Measurements from ENCODE around the gene AP1S3.
"Not testable (repeated sequence)": the region's sequence is repeated elsewhere in the genome, so short reads cannot be mapped to it uniquely, and the experiment has no call there.

The AP1S3 gene

DNA sequence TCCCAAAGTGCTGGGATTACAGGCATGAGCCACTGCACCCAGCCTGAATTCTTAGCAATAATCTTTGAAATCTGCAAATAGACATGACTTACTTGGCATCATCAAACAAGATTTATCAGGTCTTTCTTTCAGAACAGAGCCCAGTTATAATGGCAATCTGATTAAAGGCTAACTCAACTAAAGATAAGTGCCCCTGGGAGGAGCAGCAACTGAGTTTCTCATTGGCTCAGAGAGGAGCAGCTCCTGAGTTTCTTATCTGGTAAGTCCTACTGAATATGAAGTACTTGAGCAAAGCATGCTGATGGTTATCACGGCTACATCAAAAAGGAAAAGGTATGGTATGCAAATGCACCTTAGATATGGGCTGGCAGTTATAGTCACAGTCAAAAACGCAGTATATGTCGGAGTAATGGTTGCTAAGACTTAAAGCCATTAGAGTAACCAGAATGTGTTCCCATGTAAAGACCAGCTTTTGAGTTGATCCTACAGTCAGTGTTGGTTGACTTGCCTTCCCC lies 15.0 kb upstream of the AP1S3 start:
- no peak for DNase-seq

DNA sequence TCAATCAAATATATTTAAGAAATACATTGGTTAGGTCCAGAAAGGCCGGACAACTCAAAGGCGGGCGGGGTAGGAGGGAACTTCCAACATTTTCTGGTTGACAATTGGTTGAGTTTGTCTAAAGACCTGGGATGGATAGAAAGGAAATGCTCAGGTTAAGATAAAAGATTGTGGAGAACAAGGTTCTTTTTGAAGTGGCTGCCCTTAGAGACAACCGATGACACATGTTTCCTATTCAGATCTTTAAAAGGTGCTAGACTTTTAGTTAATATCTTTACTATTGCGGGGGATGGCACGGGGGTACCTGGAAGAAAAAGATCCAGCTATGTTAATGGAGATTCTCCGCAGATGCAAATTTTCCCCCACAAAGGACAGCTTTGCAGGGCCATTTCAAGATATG lies 10.0 kb upstream of the AP1S3 start:
- DNase-seq: no peak

- DNase-seq: no peak
These were observed 9.1 kb upstream of the AP1S3 start for GRCh38 chr2:223846515-223846914.

DNA sequence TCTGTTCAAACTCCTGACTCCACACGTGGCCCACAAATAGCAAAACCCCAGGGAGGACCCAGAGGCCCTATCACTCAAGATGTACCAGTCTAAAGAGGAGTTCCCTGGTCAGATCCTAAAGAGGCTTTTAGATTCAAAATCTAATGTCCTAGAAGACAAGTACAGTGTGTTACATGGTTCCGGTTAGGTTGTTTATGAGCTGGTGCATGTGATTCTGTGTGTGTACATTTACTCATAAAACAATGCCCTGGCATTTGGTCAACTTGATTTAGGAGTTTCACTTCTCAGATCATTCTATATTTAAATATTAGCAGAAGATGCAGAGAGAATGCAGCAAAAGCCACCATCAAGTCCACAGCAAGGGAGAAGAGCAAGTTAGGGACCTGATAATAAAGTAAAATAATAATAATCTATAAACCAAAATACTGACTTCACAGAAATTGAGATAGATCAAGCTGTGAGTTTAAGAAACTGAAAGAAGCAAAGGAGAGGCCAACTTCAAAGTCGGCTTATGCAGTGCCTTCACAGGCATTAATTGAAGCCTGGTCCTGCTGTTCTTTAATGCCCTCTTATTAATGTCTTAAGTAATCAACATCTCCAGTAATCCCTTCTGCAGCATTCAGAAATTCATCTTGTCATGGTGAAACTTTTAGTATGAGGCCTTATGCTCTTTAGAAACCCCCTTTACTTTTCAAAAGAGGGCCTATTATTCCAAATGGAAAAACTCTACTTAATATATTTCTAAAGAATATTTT lies 4.2 kb upstream of the AP1S3 start:
- DNase-seq: no peak

DNA sequence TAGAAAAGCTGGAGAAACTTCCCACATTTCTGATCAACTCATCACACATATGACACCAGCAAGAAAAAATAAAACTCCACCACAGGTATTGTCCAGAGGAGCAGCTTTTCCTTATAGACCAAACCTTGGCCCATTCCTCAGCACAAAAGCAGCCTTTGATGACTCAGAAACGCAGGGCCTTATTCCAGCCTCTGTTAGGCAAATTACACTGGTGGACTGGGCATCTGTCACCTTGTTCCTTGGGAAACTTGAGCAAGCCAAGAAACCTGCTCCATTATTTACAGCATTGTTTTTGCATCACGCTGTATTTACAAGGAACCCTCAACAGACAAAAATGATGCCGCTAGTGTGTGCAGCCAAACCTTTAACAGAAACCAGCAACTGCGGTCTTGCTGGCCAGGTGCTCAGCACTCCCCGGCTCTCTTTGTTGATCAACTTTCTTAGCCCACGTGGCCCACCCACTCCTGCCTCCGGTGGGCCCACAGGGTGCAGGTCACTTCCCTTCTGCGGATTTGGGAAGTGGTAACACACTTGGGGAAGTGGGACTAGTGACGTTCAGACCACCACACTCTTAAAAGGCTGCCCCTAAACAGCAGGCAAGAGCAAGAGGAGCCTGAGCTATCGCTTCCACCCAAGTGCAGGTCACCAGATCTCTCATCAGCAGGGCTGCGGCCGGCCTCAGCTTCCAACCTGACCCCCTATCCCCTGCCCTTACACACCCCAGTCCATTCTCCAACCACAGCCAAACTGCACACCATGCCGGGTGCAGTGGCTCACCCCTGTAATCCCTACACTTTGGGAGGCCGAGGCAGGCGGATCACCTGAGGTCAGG lies 1.5 kb downstream of the AP1S3 start:
- DNase-seq: peak; percentile 18

GRCh38 chr2:223834431-223834830 lies 3.0 kb downstream of the AP1S3 start:
- no peak for DNase-seq

DNA sequence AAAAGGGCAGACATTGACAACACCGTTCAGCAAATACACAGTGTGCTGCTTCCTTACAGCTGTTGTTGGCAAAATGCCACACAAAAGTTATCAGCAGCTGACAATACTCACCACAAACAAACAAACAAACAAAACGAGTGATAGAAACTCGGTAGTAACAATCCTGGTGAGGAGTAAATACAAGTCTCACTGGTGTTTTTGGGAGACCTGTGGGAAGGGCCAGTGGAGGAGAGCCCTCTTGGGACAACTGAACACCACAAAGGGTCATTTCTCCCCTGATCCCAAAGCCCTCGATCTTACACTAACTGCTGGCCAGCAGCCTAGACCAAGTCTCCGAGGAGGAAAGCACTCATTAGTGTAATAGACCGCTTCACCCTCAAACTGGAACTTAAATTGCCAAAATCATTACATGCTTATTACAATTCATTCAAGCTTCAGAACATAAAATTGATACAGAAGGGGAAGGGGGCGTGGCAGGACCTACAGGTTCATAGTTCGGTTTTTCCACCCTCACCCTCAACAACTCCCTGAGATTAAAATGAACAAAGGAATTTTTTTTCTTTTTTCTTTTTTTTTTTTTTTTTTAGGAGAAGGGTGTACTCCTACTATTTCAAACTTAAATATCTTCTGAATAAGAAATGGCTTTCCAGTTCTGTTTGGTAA lies 5.0 kb downstream of the AP1S3 start:
- DNase-seq: no peak

DNA sequence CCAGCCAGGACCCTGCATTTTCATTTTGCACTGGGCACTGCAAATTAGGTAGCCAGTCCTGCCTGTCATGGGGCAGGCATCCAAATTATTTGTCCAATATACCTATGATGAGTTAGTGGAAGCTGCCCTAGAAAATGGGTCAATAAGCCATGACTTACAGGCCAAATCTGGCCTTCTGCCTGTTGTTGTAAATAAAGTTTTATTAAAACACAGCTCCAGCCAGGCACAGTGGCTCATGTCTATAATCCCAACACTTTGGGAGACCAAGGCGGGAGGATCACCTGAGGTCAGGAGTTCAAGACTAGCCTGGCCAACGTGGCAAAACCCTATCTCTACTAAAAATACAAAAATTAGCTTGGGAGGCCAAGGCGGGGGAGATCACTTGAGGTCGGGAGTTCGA lies 8.3 kb downstream of the AP1S3 start:
- no peak for DNase-seq

GRCh38 chr2:223828314-223828713 lies 9.1 kb downstream of the AP1S3 start:
- no peak for DNase-seq

GRCh38 chr2:223826995-223827394 lies 10.4 kb downstream of the AP1S3 start:
- no peak for DNase-seq

- DNase-seq: no peak
These were observed 13.1 kb downstream of the AP1S3 start for GRCh38 chr2:223824301-223824700.

DNA sequence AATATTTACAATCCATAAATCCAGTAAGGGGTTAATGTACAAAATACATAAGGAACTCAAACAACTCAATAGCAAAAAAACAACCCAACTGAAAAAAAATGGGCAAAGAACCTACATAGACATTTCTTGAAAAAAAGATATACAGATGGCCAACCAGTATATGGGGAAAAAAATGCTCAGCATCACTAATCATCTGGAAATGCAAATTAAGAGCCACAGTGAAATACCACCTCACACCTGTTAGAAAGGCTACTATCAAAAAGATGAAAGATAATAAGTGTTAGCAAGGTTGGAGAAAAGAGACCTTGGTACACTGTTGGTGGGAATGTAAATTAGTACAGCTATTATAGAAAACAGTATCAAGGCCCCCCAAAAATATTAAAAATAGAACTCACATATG lies 14.6 kb downstream of the AP1S3 start:
- DNase-seq: no peak

DNA sequence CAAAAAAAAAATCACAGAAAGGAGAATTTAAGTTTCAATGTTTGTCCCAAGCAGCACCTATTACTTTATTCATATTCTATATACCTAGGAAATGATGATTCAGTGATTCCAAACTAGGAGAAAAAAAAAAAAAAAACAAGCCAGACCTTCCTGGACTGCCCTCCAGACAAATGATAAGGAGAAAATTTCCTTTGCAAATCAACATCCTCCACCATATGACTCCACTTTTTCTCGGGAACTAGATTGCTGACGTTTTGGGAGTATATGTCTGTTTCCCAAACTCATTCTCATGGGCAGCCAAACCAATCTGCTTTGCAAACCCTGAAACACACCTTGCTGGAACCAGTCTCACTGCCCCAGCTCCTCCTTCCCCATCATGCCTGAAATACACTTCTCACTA lies 16.8 kb downstream of the AP1S3 start:
- DNase-seq: no peak

DNA sequence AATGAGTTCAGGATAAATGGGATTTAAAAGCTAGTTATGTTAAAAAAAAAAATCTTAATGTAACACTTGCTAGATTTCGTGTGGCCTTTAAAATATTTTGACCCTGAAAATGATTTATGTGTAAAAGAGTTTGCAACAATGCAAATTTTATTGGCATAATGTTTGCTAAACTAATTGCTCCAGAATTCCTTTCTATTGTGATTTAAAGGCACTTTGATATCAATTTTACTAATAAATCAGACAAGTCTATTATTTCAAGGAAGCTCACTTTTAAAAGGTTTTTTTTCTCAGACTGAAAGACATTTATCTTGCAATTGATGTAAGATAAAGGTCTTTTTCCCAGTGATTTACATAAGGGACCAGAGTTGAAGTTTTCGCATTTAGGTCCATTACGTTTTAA lies 17.5 kb downstream of the AP1S3 start:
- DNase-seq: no peak

DNA sequence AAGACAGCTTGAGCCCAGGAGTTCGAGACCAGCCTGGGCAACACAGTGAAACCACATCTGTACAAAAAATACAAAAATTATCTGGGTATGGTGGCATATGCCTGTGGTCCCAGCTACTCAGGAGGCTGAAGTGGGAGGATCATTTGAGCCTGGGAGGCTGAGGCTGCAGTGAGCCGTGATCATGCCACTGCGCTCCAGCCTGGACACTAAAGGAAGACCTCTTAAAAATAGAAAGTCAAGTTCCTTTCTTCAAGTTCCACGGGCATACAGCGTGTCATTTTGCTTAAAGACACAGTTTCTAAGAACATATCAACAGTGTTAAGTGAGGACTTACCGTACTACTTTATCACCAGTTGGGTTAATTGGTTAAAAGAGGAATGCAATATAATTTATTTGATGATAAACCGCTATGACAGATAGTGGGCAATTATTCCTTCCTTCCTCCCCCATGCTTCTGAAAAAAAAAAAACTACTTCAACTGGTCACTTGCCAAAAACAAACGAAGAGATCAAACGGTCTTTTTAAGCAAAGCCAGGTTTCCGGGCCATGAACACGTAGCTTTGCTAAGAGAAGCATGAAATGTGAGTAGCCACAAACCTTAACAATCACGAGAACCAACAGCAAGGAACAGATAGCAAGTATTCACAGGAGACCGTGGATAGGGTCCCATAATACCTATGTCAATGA lies 21.4 kb downstream of the AP1S3 start:
- DNase-seq: no peak

DNA sequence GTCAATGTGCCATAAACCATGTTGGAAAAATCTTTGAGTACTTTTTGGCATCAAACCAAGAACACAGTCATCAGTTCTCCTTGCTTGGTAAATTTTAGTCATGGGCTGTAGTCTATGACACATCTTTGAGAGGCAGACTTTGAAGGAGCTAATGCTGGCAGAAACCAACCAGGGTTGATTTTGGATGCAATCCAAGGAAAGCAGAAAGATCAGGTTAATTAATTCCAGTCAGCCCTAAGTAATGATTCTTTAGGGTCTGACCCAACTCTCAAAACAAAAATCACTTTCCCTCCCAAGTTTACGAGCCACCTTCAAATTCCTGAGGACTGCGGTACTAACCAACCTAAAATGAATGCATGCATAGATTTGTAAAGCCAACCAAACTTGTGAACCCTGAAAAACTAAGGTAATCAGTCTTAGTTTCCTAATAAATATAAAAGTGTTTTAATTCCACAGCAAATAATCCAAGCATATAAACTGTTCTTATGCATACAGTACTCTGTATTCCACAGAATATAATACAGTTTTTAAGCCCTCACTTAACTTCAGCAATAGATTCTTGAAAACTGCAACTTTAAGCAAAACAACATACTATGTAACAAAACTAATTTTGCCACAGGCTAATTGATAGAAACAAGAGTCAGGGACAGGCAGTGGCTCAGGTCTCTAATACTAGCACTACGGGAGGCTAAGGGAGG lies 22.0 kb downstream of the AP1S3 start:
- peak; percentile 64 for DNase-seq

- DNase-seq: not testable (repeated sequence)
These were observed 22.6 kb downstream of the AP1S3 start for GRCh38 chr2:223814764-223815163.

DNA sequence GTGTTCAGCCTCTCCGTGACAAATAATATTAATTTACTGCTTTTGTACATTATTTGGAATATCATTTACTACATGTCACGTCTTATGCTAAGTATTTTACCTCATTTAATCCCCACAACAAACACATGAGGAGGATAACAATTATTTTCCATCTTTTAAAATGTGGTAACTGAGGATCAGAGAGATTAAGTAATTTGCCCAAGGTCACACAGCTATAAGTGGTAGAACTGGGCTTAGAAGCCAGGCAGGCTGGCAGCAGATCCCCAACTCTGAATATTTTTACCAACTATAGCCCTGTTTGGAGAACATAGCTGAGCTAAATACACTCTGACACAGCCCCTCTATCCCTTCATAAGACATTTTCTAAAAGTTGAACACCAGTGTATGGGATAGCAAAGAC lies 24.1 kb downstream of the AP1S3 start:
- DNase-seq: no peak

- no peak for DNase-seq
These were observed 25.6 kb downstream of the AP1S3 start for GRCh38 chr2:223811757-223812156.

GRCh38 chr2:223805008-223805407 lies 32.4 kb downstream of the AP1S3 start:
- no peak for DNase-seq

- no peak for DNase-seq
These were observed 35.6 kb downstream of the AP1S3 start for GRCh38 chr2:223801736-223802135.

GRCh38 chr2:223800908-223801307 lies 36.5 kb downstream of the AP1S3 start:
- no peak for DNase-seq
